OCI-LY3 (cell line): ENCODE data around the gene NLGN1.

Experiments
- CTCF ChIP-seq: fragments of 200-600, 300-600 bp; sonication (generic); IDR thresholded peaks from 2 replicates; pipeline ENCODE4 v1.5.1; 2014; ENCODE audit warnings: antibody characterized with exemption, low read length, low read depth
- EZH2phosphoT487 ChIP-seq: fragments of 200-600 bp; shearing (Covaris generic); IDR thresholded peaks from 2 replicates; pipeline ENCODE4 v1.6.1; 2018; ENCODE audit warnings: antibody characterized with exemption, mixed run types, low read depth

DNA sequence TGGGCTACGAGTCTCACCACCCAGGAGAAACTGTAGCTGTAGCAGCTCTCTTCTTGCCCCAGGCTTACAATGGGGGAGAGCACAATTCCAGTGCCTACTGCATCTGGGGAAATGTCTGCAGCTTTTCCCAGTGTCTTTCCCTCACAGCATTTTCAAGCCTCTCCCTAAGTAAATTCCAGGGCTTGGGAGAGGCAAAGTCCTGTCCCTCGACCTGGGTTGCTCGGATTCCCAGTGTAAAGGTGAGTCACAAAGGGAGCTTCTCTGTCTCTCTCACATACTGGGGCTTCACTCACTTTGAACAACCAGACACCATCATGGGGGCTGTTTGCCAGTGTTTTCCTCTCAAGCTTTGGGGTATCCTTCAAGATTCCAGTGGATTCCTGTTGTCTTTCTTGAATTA lies 772.2 kb downstream of the NLGN1 start:
- no peak for TF ChIP-seq CTCF
- TF ChIP-seq EZH2phosphoT487, result no peak
